HEK293T (cell line): ENCODE data around the gene MYO15A.

ENCODE experiments used
- ARNT ChIP-seq: fragments of 450-650 bp; IDR thresholded peaks from 2 replicates; pipeline ENCODE4 v1.6.1; 2017; ENCODE audit warnings: mild to moderate bottlenecking
- BHLHE40 ChIP-seq: fragments of 450-650 bp; IDR thresholded peaks from 2 replicates; pipeline ENCODE4 v1.6.1; 2016; ENCODE audit warnings: mild to moderate bottlenecking, moderate library complexity, borderline replicate concordance
- FOXA1 ChIP-seq: fragments of 450-650 bp; IDR thresholded peaks from 2 replicates; pipeline ENCODE4 v1.6.1; 2016; ENCODE audit warnings: mild to moderate bottlenecking
- FOXM1 ChIP-seq: fragments of 450-650 bp; IDR thresholded peaks from 2 replicates; pipeline ENCODE4 v1.6.1; 2017; ENCODE audit warnings: mild to moderate bottlenecking, borderline replicate concordance
- NFRKB ChIP-seq: fragments of 450-650 bp; IDR thresholded peaks from 2 replicates; pipeline ENCODE4 v1.6.1; 2016; ENCODE audit warnings: mild to moderate bottlenecking, moderate library complexity
- PKNOX1 ChIP-seq: fragments of 450-650 bp; IDR thresholded peaks from 2 replicates; pipeline ENCODE4 v1.6.1; 2016
- SP1 ChIP-seq: fragments of 450-650 bp; IDR thresholded peaks from 2 replicates; pipeline ENCODE4 v1.6.1; 2017
- SUZ12 ChIP-seq: fragments of 450-650 bp; IDR thresholded peaks from 2 replicates; pipeline ENCODE4 v1.6.1; 2016; ENCODE audit warnings: mild to moderate bottlenecking
- ZNF384 ChIP-seq: fragments of 450-650 bp; IDR thresholded peaks from 2 replicates; pipeline ENCODE4 v1.6.1; 2016

GRCh38 chr17:18158022-18158600, 49.6 kb downstream of the MYO15A start:
- TF ChIP-seq FOXA1 (no peak), BHLHE40 (no peak), ZNF384 (no peak), ARNT (no peak), PKNOX1 (no peak), FOXM1 (no peak), SUZ12 (no peak), NFRKB (no peak), SP1 (no peak)
